ENCODE results near the gene ZNF334. TPM values are rescaled to one million over a fixed set of nuclear protein-coding genes. Genes with fewer than 3 reads are reported as not detected.

ZNF334 gene
- total RNA-seq, 1 experiment from 2014 or later: 19.5 TPM

- Histone ChIP-seq H2BK12ac (ENCODE audit: insufficient read length, low read depth, low read length) (no peak overlapping the region), H3K4ac (ENCODE audit: low read depth, low read length) (no peak overlapping the region), H4K5ac (ENCODE audit: insufficient read length, low read depth, low read length) (no peak overlapping the region), H2BK20ac (ENCODE audit: low read depth, low read length, poor library complexity, severe bottlenecking) (no peak overlapping the region), H3K27me3 (ENCODE audit: insufficient read depth, low read length) (no peaks in the 10 kb centered on the region), H3K4me1 (ENCODE audit: insufficient read depth, low read length) (no peaks in the 10 kb centered on the region), H2AK5ac (ENCODE audit: insufficient read length, low read length) (no peak overlapping the region), H3K9ac (ENCODE audit: extremely low read depth, insufficient read length, low read length) (no peak overlapping the region), H3K18ac (ENCODE audit: insufficient read length, low read depth, low read length) (no peak overlapping the region), H4K91ac (ENCODE audit: insufficient read length, low read depth, low read length) (no peak overlapping the region), H4K20me1 (ENCODE audit: control insufficient read depth, insufficient read depth, insufficient read length) (no peaks in the 10 kb centered on the region), H3K23me2 (ENCODE audit: insufficient read length, low read depth, low read length, poor library complexity, severe bottlenecking) (no peaks in the 10 kb centered on the region), H2BK15ac (ENCODE audit: low read depth, low read length) (no peak overlapping the region), H3K79me2 (ENCODE audit: insufficient read depth, low read length) (no peaks in the 10 kb centered on the region), H3K4me2 (ENCODE audit: insufficient read depth, insufficient read length, low read length) (no peak overlapping the region), H3K23ac (ENCODE audit: insufficient read length, low read depth, low read length) (no peak overlapping the region), H3K14ac (ENCODE audit: insufficient read depth, low read length) (no peak overlapping the region), H2BK5ac (ENCODE audit: insufficient read length, low read length) (no peak overlapping the region), H2AFZ (ENCODE audit: low read length) (no peak overlapping the region), H2BK120ac (ENCODE audit: low read depth, low read length, poor library complexity, severe bottlenecking) (no peak overlapping the region), H3K79me1 (ENCODE audit: insufficient read depth, low read depth, low read length, poor library complexity, severe bottlenecking) (no peaks in the 10 kb centered on the region), H3K56ac (ENCODE audit: insufficient read length, low read depth, low read length) (no peak overlapping the region), H3K27ac (ENCODE audit: insufficient read length, low read depth, low read length) (no peak overlapping the region), H3K9me3 (ENCODE audit: control insufficient read depth, low read depth, low read length) (no peaks in the 10 kb centered on the region), H3T11ph (ENCODE audit: low read length) (no peak overlapping the region), H4K8ac (replicated peaks; ENCODE audit: insufficient read length, low read depth, low read length) (no peak overlapping the region)
- no peak for TF ChIP-seq CTCF (conservative IDR thresholded peaks at IDR 0.05)
- Mint-ChIP-seq H3K36me3 (ENCODE audit: insufficient read depth in 1 of 3, low read depth in 3 of 3) (no peaks in the 10 kb centered on the region), H3K27ac (no peak overlapping the region), H3K27me3 (ENCODE audit: low read depth) (peaks cover 29% of the 10 kb centered on the region), H3K9me3 (peaks cover 0 to 1% of the 10 kb centered on the region in 2 experiments; a peak in 1 of 5 replicates), H3K4me1 (peaks cover 0 to 6% of the 10 kb centered on the region in 2 experiments; a peak in 3 of 4 replicates), H3K4me3 (no peak overlapping the region)
- DNase-seq: no peak
- WGBS (ENCODE audit: extremely low coverage, insufficient read length, low lambda C conversion rate): no CpG with 5 or more reads among the region's 5 CpGs
Measured at GRCh38 chr20:46523108-46523507, 9.7 kb upstream of the ZNF334 start.

Data from H9 (cell line).